ENCODE measurements around the gene SPTLC2.
"Not testable (repeated sequence)": the region's sequence is repeated elsewhere in the genome, so short reads cannot be mapped to it uniquely, and the experiment has no call there.

SPTLC2 gene

GRCh38 chr14:77542421-77543239 lies 73.8 kb downstream of the SPTLC2 start:
- no peak overlapping the region for H3K4me3 ChIP-seq (ENCODE audit: low read depth in 1 of 5, low read length in 5 of 5)
- H3K27ac ChIP-seq (ENCODE audit: low read depth, low read length), result no peak overlapping the region
- peak overlapping the region in 1 of 5 donors; percentile 51 for H3K9ac ChIP-seq (ENCODE audit: low read length in 5 of 5)

GRCh38 chr14:77541905-77542304 lies 74.5 kb downstream of the SPTLC2 start:
- Histone ChIP-seq H3K27ac (ENCODE audit: low read depth, low read length) (no peak overlapping the region), H3K4me1 (ENCODE audit: control insufficient read depth in 5 of 5, insufficient read depth in 5 of 5, low read length in 5 of 5) (peaks cover 0 to 29% (median 3%) of the 10 kb centered on the region in 5 donors), H3K27me3 (ENCODE audit: control insufficient read depth in 5 of 5, insufficient read depth in 4 of 5, low read length in 5 of 5) (no peaks in the 10 kb centered on the region), H3K9me3 (ENCODE audit: control insufficient read depth in 5 of 5, low read length in 5 of 5) (no peaks in the 10 kb centered on the region), H3K4me3 (ENCODE audit: low read depth in 1 of 5, low read length in 5 of 5) (no peak overlapping the region), H3K36me3 (ENCODE audit: control insufficient read depth in 5 of 5, insufficient read depth in 5 of 5, low read length in 5 of 5) (peaks cover 0 to 8% (median 5%) of the 10 kb centered on the region in 5 donors), H3K9ac (ENCODE audit: low read length in 5 of 5) (no peak overlapping the region)

More at GRCh38 chr14:77542421-77543239, 73.8 kb downstream of the SPTLC2 start:
- Histone ChIP-seq H3K9me3 (ENCODE audit: control insufficient read depth in 5 of 5, low read length in 5 of 5) (no peaks in the 10 kb centered on the region), H3K4me1 (ENCODE audit: control insufficient read depth in 5 of 5, insufficient read depth in 5 of 5, low read length in 5 of 5) (peaks cover 0 to 27% (median 3%) of the 10 kb centered on the region in 5 donors), H3K36me3 (ENCODE audit: control insufficient read depth in 5 of 5, insufficient read depth in 5 of 5, low read length in 5 of 5) (peaks cover under 1 to 13% (median 9%) of the 10 kb centered on the region in 5 donors), H3K27me3 (ENCODE audit: control insufficient read depth in 5 of 5, insufficient read depth in 4 of 5, low read length in 5 of 5) (no peaks in the 10 kb centered on the region)

- not testable (repeated sequence) for H3K4me3 ChIP-seq (ENCODE audit: low read depth in 1 of 5, low read length in 5 of 5); H3K27me3 ChIP-seq (ENCODE audit: control insufficient read depth in 5 of 5, insufficient read depth in 4 of 5, low read length in 5 of 5); H3K9me3 ChIP-seq (ENCODE audit: control insufficient read depth in 5 of 5, low read length in 5 of 5); H3K27ac ChIP-seq (ENCODE audit: low read depth, low read length); H3K9ac ChIP-seq (ENCODE audit: low read length in 5 of 5)
- Histone ChIP-seq H3K4me1 (ENCODE audit: control insufficient read depth in 5 of 5, insufficient read depth in 5 of 5, low read length in 5 of 5) (peaks cover 0 to 14% (median 2%) of the 10 kb centered on the region in 5 donors), H3K36me3 (ENCODE audit: control insufficient read depth in 5 of 5, insufficient read depth in 5 of 5, low read length in 5 of 5) (peaks cover 2 to 10% (median 3%) of the 10 kb centered on the region in 5 donors)
Measured at GRCh38 chr14:77536951-77537350, 79.5 kb downstream of the SPTLC2 start.

- no peaks in the 10 kb centered on the region for H3K4me1 ChIP-seq (ENCODE audit: control insufficient read depth in 5 of 5, insufficient read depth in 5 of 5, low read length in 5 of 5)
Measured at GRCh38 chr14:77531071-77531470, 85.4 kb downstream of the SPTLC2 start.

GRCh38 chr14:77529963-77530362 lies 86.5 kb downstream of the SPTLC2 start:
- no peak overlapping the region for H3K27ac ChIP-seq (ENCODE audit: low read depth, low read length)
- H3K36me3 ChIP-seq (ENCODE audit: control insufficient read depth in 5 of 5, insufficient read depth in 5 of 5, low read length in 5 of 5), result peaks cover 2 to 9% (median 3%) of the 10 kb centered on the region in 5 donors
- H3K4me1 ChIP-seq (ENCODE audit: control insufficient read depth in 5 of 5, insufficient read depth in 5 of 5, low read length in 5 of 5), result no peaks in the 10 kb centered on the region
- H3K27me3 ChIP-seq (ENCODE audit: control insufficient read depth in 5 of 5, insufficient read depth in 4 of 5, low read length in 5 of 5), result no peaks in the 10 kb centered on the region
- no peak overlapping the region for H3K9ac ChIP-seq (ENCODE audit: low read length in 5 of 5)
- no peaks in the 10 kb centered on the region for H3K9me3 ChIP-seq (ENCODE audit: control insufficient read depth in 5 of 5, low read length in 5 of 5)
- H3K4me3 ChIP-seq (ENCODE audit: low read depth in 1 of 5, low read length in 5 of 5), result no peak overlapping the region

More at GRCh38 chr14:77531071-77531470, 85.4 kb downstream of the SPTLC2 start:
- peaks cover 2 to 13% (median 7%) of the 10 kb centered on the region in 5 donors for H3K36me3 ChIP-seq (ENCODE audit: control insufficient read depth in 5 of 5, insufficient read depth in 5 of 5, low read length in 5 of 5)
- H3K27me3 ChIP-seq (ENCODE audit: control insufficient read depth in 5 of 5, insufficient read depth in 4 of 5, low read length in 5 of 5), result no peaks in the 10 kb centered on the region
- H3K9ac ChIP-seq (ENCODE audit: low read length in 5 of 5), result no peak overlapping the region
- H3K9me3 ChIP-seq (ENCODE audit: control insufficient read depth in 5 of 5, low read length in 5 of 5), result no peaks in the 10 kb centered on the region
- no peak overlapping the region for H3K27ac ChIP-seq (ENCODE audit: low read depth, low read length)
- no peak overlapping the region for H3K4me3 ChIP-seq (ENCODE audit: low read depth in 1 of 5, low read length in 5 of 5)

- Histone ChIP-seq H3K4me1 (ENCODE audit: control insufficient read depth in 5 of 5, insufficient read depth in 5 of 5, low read length in 5 of 5) (no peaks in the 10 kb centered on the region), H3K27me3 (ENCODE audit: control insufficient read depth in 5 of 5, insufficient read depth in 4 of 5, low read length in 5 of 5) (no peaks in the 10 kb centered on the region), H3K27ac (ENCODE audit: low read depth, low read length) (no peak overlapping the region), H3K9me3 (ENCODE audit: control insufficient read depth in 5 of 5, low read length in 5 of 5) (no peaks in the 10 kb centered on the region), H3K36me3 (ENCODE audit: control insufficient read depth in 5 of 5, insufficient read depth in 5 of 5, low read length in 5 of 5) (peaks cover 0 to 8% (median 3%) of the 10 kb centered on the region in 5 donors), H3K4me3 (ENCODE audit: low read depth in 1 of 5, low read length in 5 of 5) (no peak overlapping the region), H3K9ac (ENCODE audit: low read length in 5 of 5) (no peak overlapping the region)
Measured at GRCh38 chr14:77529213-77529612, 87.2 kb downstream of the SPTLC2 start.

GRCh38 chr14:77528701-77529100 lies 87.7 kb downstream of the SPTLC2 start:
- not testable (repeated sequence) for H3K4me3 ChIP-seq (ENCODE audit: low read depth in 1 of 5, low read length in 5 of 5); H3K9me3 ChIP-seq (ENCODE audit: control insufficient read depth in 5 of 5, low read length in 5 of 5); H3K36me3 ChIP-seq (ENCODE audit: control insufficient read depth in 5 of 5, insufficient read depth in 5 of 5, low read length in 5 of 5); H3K4me1 ChIP-seq (ENCODE audit: control insufficient read depth in 5 of 5, insufficient read depth in 5 of 5, low read length in 5 of 5); H3K9ac ChIP-seq (ENCODE audit: low read length in 5 of 5); H3K27me3 ChIP-seq (ENCODE audit: control insufficient read depth in 5 of 5, insufficient read depth in 4 of 5, low read length in 5 of 5); H3K27ac ChIP-seq (ENCODE audit: low read depth, low read length)

GRCh38 chr14:77526266-77526665 lies 90.2 kb downstream of the SPTLC2 start:
- H3K27me3 ChIP-seq (ENCODE audit: control insufficient read depth in 5 of 5, insufficient read depth in 4 of 5, low read length in 5 of 5), result no peaks in the 10 kb centered on the region
- no peaks in the 10 kb centered on the region for H3K9me3 ChIP-seq (ENCODE audit: control insufficient read depth in 5 of 5, low read length in 5 of 5)
- H3K4me1 ChIP-seq (ENCODE audit: control insufficient read depth in 5 of 5, insufficient read depth in 5 of 5, low read length in 5 of 5), result no peaks in the 10 kb centered on the region
- H3K27ac ChIP-seq (ENCODE audit: low read depth, low read length), result no peak overlapping the region
- no peak overlapping the region for H3K4me3 ChIP-seq (ENCODE audit: low read depth in 1 of 5, low read length in 5 of 5)
- H3K9ac ChIP-seq (ENCODE audit: low read length in 5 of 5), result no peak overlapping the region
- H3K36me3 ChIP-seq (ENCODE audit: control insufficient read depth in 5 of 5, insufficient read depth in 5 of 5, low read length in 5 of 5), result peaks cover 2 to 13% (median 5%) of the 10 kb centered on the region in 5 donors

- Histone ChIP-seq H3K4me1 (ENCODE audit: control insufficient read depth in 5 of 5, insufficient read depth in 5 of 5, low read length in 5 of 5) (no peaks in the 10 kb centered on the region), H3K27me3 (ENCODE audit: control insufficient read depth in 5 of 5, insufficient read depth in 4 of 5, low read length in 5 of 5) (no peaks in the 10 kb centered on the region), H3K36me3 (ENCODE audit: control insufficient read depth in 5 of 5, insufficient read depth in 5 of 5, low read length in 5 of 5) (peaks cover 13 to 22% (median 15%) of the 10 kb centered on the region in 5 donors), H3K4me3 (ENCODE audit: low read depth in 1 of 5, low read length in 5 of 5) (no peak overlapping the region), H3K9me3 (ENCODE audit: control insufficient read depth in 5 of 5, low read length in 5 of 5) (no peaks in the 10 kb centered on the region), H3K9ac (ENCODE audit: low read length in 5 of 5) (no peak overlapping the region), H3K27ac (ENCODE audit: low read depth, low read length) (no peak overlapping the region)
Measured at GRCh38 chr14:77524536-77524935, 91.9 kb downstream of the SPTLC2 start.

GRCh38 chr14:77523109-77523508 lies 93.3 kb downstream of the SPTLC2 start:
- Histone ChIP-seq H3K9ac (ENCODE audit: low read length in 5 of 5) (no peak overlapping the region), H3K36me3 (ENCODE audit: control insufficient read depth in 5 of 5, insufficient read depth in 5 of 5, low read length in 5 of 5) (peaks cover 13 to 37% (median 23%) of the 10 kb centered on the region in 5 donors), H3K4me3 (ENCODE audit: low read depth in 1 of 5, low read length in 5 of 5) (no peak overlapping the region), H3K27me3 (ENCODE audit: control insufficient read depth in 5 of 5, insufficient read depth in 4 of 5, low read length in 5 of 5) (no peaks in the 10 kb centered on the region), H3K9me3 (ENCODE audit: control insufficient read depth in 5 of 5, low read length in 5 of 5) (no peaks in the 10 kb centered on the region), H3K27ac (ENCODE audit: low read depth, low read length) (no peak overlapping the region), H3K4me1 (ENCODE audit: control insufficient read depth in 5 of 5, insufficient read depth in 5 of 5, low read length in 5 of 5) (no peaks in the 10 kb centered on the region)
